Vagina (tissue), 2 donors: ENCODE data around the gene TRIO.

Experiments used
- POLR2AphosphoS5 ChIP-seq, 2 donors: sonication (generic); formaldehyde crosslinking; IDR thresholded peaks; one replicate each; pipeline ENCODE4 v1.9.0; 2017; ENCODE audit warnings: antibody characterized with exemption in 2 of 2, mild to moderate bottlenecking in 2 of 2, low read depth in 1 of 2; ENCODE audit not compliant: insufficient read depth in 1 of 2
- TF ChIP-seq, protein P1 (sequence below), 3 experiments: fragments of 450-650 bp in 2 of 3; fragments of 200-600 bp in 1 of 3; sonication (generic) in 1 of 3; IDR thresholded peaks; one replicate each; pipeline ENCODE4 v1.5.1; 2017 to 2019; ENCODE audit warnings: antibody characterized with exemption in 3 of 3, mild to moderate bottlenecking in 2 of 3, moderate library complexity in 2 of 3

GRCh38 chr5:14189680-14190079, 46.5 kb downstream of the TRIO start:
- TF ChIP-seq, protein P1, sequence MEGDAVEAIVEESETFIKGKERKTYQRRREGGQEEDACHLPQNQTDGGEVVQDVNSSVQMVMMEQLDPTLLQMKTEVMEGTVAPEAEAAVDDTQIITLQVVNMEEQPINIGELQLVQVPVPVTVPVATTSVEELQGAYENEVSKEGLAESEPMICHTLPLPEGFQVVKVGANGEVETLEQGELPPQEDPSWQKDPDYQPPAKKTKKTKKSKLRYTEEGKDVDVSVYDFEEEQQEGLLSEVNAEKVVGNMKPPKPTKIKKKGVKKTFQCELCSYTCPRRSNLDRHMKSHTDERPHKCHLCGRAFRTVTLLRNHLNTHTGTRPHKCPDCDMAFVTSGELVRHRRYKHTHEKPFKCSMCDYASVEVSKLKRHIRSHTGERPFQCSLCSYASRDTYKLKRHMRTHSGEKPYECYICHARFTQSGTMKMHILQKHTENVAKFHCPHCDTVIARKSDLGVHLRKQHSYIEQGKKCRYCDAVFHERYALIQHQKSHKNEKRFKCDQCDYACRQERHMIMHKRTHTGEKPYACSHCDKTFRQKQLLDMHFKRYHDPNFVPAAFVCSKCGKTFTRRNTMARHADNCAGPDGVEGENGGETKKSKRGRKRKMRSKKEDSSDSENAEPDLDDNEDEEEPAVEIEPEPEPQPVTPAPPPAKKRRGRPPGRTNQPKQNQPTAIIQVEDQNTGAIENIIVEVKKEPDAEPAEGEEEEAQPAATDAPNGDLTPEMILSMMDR (IDR thresholded peaks at IDR 0.05): no peak
- no peak for TF ChIP-seq POLR2AphosphoS5 (IDR thresholded peaks at IDR 0.05; ENCODE audit: insufficient read depth in 1 of 2, low read depth in 1 of 2)
